Ishikawa (cell line): ENCODE measurements around the gene STAT5A.

Experiments used
- CREB1 ChIP-seq: IDR thresholded peaks from 2 replicates; pipeline ENCODE4 v1.6.1; 2012; ENCODE audit warnings: low read depth
- EGR1 ChIP-seq: IDR thresholded peaks from 2 replicates; pipeline ENCODE4 v1.6.1; 2012
- EP300 ChIP-seq: IDR thresholded peaks from 2 replicates; pipeline ENCODE4 v1.6.1; 2012; ENCODE audit warnings: borderline replicate concordance
- NFIC ChIP-seq: IDR thresholded peaks from 2 replicates; pipeline ENCODE4 v1.6.1; 2012
- RAD21 ChIP-seq: IDR thresholded peaks from 2 replicates; pipeline ENCODE4 v1.6.1; 2012; ENCODE audit warnings: low read depth
- TAF1 ChIP-seq: IDR thresholded peaks from 2 replicates; pipeline ENCODE4 v1.6.1; 2012; ENCODE audit warnings: low read depth, mild to moderate bottlenecking
- TEAD4 ChIP-seq: IDR thresholded peaks from 2 replicates; pipeline ENCODE4 v1.6.1; 2012
- YY1 ChIP-seq: IDR thresholded peaks from 2 replicates; pipeline ENCODE4 v1.6.1; 2012; ENCODE audit warnings: low read depth
- ZBTB7A ChIP-seq: IDR thresholded peaks from 2 replicates; pipeline ENCODE4 v1.6.1; 2012; ENCODE audit warnings: low read depth
- TF ChIP-seq, protein P1 (sequence below): IDR thresholded peaks from 2 replicates; pipeline ENCODE4 v1.6.1; 2012; ENCODE audit warnings: low read depth, mild to moderate bottlenecking
- TF ChIP-seq, protein P2 (sequence below): IDR thresholded peaks from 2 replicates; pipeline ENCODE4 v1.6.1; 2012

DNA sequence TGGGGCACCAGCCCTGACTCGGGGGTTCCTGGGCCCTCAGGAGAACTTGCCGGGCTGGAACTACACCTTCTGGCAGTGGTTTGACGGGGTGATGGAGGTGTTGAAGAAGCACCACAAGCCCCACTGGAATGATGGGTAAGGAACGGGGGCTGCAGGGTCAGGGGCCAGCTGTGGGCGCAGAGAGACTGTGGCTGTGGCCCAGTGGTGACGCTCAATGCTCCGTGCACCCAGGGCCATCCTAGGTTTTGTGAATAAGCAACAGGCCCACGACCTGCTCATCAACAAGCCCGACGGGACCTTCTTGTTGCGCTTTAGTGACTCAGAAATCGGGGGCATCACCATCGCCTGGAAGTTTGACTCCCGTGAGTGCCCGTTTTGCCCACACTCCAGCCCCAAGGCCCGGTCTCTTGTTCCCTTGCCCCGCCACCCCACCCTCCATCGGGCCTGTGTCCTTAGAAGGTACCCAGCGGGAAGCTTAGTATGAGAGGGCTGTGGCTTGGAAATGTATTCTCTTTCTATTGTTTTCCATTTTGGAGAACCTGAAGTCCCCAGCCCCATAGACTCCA, 19.1 kb downstream of the STAT5A start:
- no peak for TF ChIP-seq CREB1
- TF ChIP-seq, protein P1, sequence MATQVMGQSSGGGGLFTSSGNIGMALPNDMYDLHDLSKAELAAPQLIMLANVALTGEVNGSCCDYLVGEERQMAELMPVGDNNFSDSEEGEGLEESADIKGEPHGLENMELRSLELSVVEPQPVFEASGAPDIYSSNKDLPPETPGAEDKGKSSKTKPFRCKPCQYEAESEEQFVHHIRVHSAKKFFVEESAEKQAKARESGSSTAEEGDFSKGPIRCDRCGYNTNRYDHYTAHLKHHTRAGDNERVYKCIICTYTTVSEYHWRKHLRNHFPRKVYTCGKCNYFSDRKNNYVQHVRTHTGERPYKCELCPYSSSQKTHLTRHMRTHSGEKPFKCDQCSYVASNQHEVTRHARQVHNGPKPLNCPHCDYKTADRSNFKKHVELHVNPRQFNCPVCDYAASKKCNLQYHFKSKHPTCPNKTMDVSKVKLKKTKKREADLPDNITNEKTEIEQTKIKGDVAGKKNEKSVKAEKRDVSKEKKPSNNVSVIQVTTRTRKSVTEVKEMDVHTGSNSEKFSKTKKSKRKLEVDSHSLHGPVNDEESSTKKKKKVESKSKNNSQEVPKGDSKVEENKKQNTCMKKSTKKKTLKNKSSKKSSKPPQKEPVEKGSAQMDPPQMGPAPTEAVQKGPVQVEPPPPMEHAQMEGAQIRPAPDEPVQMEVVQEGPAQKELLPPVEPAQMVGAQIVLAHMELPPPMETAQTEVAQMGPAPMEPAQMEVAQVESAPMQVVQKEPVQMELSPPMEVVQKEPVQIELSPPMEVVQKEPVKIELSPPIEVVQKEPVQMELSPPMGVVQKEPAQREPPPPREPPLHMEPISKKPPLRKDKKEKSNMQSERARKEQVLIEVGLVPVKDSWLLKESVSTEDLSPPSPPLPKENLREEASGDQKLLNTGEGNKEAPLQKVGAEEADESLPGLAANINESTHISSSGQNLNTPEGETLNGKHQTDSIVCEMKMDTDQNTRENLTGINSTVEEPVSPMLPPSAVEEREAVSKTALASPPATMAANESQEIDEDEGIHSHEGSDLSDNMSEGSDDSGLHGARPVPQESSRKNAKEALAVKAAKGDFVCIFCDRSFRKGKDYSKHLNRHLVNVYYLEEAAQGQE: no peak
- TF ChIP-seq ZBTB7A: no peak
- no peak for TF ChIP-seq EP300
- no peak for TF ChIP-seq TEAD4
- no peak for TF ChIP-seq YY1
- TF ChIP-seq RAD21: no peak
- no peak for TF ChIP-seq TAF1
- TF ChIP-seq, protein P2, sequence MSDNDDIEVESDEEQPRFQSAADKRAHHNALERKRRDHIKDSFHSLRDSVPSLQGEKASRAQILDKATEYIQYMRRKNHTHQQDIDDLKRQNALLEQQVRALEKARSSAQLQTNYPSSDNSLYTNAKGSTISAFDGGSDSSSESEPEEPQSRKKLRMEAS: no peak
- TF ChIP-seq EGR1: no peak
- TF ChIP-seq NFIC: no peak
